Natural killer cell (primary cell): Measurements from ENCODE around the gene CLEC4D. TPM values are rescaled to one million over a fixed set of nuclear protein-coding genes. Genes with fewer than 3 reads are reported as not detected.
A peak's percentile ranks its signal among the peaks of the same experiment; 100 is the strongest.
"Not testable (repeated sequence)": the region's sequence is repeated elsewhere in the genome, so short reads cannot be mapped to it uniquely, and the experiment has no call there.

ENCODE experiments used
- ATAC-seq, 3 donors: fragments of 150-1000 bp in 2 of 3; fragments of 200-7000 bp in 1 of 3; cut with Tn5 transposase; 1 replicate in 1 of 3; 2 replicates in 2 of 3; pipeline ENCODE4 v1.10.0; 2021; ENCODE audit warnings: mild to moderate bottlenecking in 2 of 3, moderate library complexity in 2 of 3
- DNase-seq, 2 donors: peaks; one replicate each; pipeline versions ENCODE4 v3.0.0 to v3.0.0-alpha.2; 2013 to 2021; ENCODE audit warnings: mixed read lengths in 1 of 2
- H3K27ac ChIP-seq: one replicate; pipeline ENCODE4 v1.5.1; 2013; ENCODE audit warnings: mild to moderate bottlenecking, low read length
- H3K27me3 ChIP-seq: one replicate; pipeline ENCODE4 v1.6.1; 2013; ENCODE audit warnings: low read length; ENCODE audit not compliant: control insufficient read depth, insufficient read depth
- H3K36me3 ChIP-seq: one replicate; pipeline ENCODE4 v1.6.1; 2013; ENCODE audit warnings: low read length; ENCODE audit not compliant: control insufficient read depth, insufficient read depth
- H3K4me1 ChIP-seq: one replicate; pipeline ENCODE4 v1.6.1; 2013; ENCODE audit warnings: low read length; ENCODE audit not compliant: control insufficient read depth, insufficient read depth
- H3K4me3 ChIP-seq: one replicate; pipeline ENCODE4 v1.5.1; 2013; ENCODE audit warnings: low read length
- H3K9me3 ChIP-seq: one replicate; pipeline ENCODE4 v1.6.1; 2013; ENCODE audit warnings: low read length; ENCODE audit not compliant: control insufficient read depth, insufficient read depth
- H3K27ac Mint-ChIP-seq, 2 donors: one replicate each; pipeline ENCODE4 v1.8.0; 2022; ENCODE audit warnings: mild to moderate bottlenecking in 2 of 2, mixed read lengths in 2 of 2, moderate library complexity in 1 of 2
- H3K27me3 Mint-ChIP-seq, 2 donors: one replicate each; pipeline ENCODE4 v1.8.0; 2022; ENCODE audit warnings: low read depth in 2 of 2, mixed read lengths in 2 of 2
- H3K36me3 Mint-ChIP-seq: one replicate; pipeline ENCODE4 v1.8.0; 2022; ENCODE audit warnings: mixed read lengths
- H3K4me1 Mint-ChIP-seq, 2 donors: one replicate each; pipeline ENCODE4 v1.8.0; 2022; ENCODE audit warnings: mixed read lengths in 2 of 2
- H3K4me3 Mint-ChIP-seq: one replicate; pipeline ENCODE4 v1.8.0; 2022; ENCODE audit warnings: mild to moderate bottlenecking, moderate library complexity, mixed read lengths
- H3K9me3 Mint-ChIP-seq, 2 donors: one replicate each; pipeline ENCODE4 v1.8.0; 2022; ENCODE audit warnings: mixed read lengths in 2 of 2
- CTCF ChIP-seq: fragments of 200-600 bp; IDR thresholded peaks from one replicate; pipeline ENCODE4 v1.8.0; 2022; ENCODE audit warnings: antibody characterized with exemption
- WGBS: methylation state at CpG from one replicate; pipeline ENCODE4 v1.1.7; 2013; ENCODE audit warnings: missing lambda C conversion rate; ENCODE audit not compliant: insufficient coverage; 5-methylcytosine and 5-hydroxymethylcytosine counted together
- intact Hi-C: fragments of 100-400 bp; cut with micrococcal nuclease; formaldehyde crosslinking; loops from one replicate; pipeline ENCODE4 v1.14.2; 2022
- total RNA-seq, 4 donors: library from RNA; stranded (reverse); fragments of 120-200 nt in 1 of 4; gene quantifications; one replicate each; pipeline versions ENCODE4 v1.2.3 to v1.2.4, GENCODE V29; 2013 to 2022

CLEC4D gene
- total RNA-seq, 3 donors from 2014 or later (not counting 1 experiment from before 2014, with no cell fraction given): 0.50 to 1.7 TPM; not detected in 1

DNA sequence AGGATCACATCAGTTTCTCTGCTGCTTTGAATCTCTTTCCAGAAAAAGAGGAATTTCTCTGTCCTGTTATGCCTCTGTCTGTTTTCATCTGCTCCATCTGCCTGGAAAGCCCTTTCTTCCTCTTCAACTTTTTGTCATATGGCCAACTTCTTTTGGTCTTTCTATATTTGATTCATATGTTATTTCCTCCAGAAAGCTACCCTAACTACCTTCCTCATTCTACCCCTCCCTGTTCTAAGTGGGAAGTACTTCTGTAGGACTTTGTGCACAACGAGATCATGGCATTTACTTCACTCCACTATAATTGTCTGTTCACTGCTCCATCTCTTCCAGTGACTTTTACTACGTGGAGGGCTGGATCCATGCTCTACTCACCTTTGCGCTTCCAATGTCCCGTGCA lies 5.9 kb downstream of the CLEC4D start:
- Histone ChIP-seq H3K4me1 (no peaks in the 10 kb centered on the region), H3K4me3 (no peak overlapping the region), H3K36me3 (no peaks in the 10 kb centered on the region), H3K9me3 (no peaks in the 10 kb centered on the region), H3K27me3 (peaks cover 5% of the 10 kb centered on the region), H3K27ac (no peak overlapping the region)
- Mint-ChIP-seq H3K4me3 (no peak overlapping the region), H3K9me3 (no peaks in the 10 kb centered on the region), H3K27me3 (peaks cover 10 to 56% of the 10 kb centered on the region in 2 donors), H3K36me3 (no peaks in the 10 kb centered on the region), H3K4me1 (no peaks in the 10 kb centered on the region), H3K27ac (no peak overlapping the region)
- TF ChIP-seq CTCF: no peak
- no peak for ATAC-seq
- intact Hi-C loops: no loop called here
- 55% methylated on average over 4 of the region's 4 CpGs for WGBS
- DNase-seq: no peak

GRCh38 chr12:8527250-8528130 lies 14.2 kb downstream of the CLEC4D start:
- Mint-ChIP-seq H3K27ac (no peak overlapping the region), H3K36me3 (no peaks in the 10 kb centered on the region), H3K4me1 (no peaks in the 10 kb centered on the region), H3K4me3 (no peak overlapping the region), H3K27me3 (peaks cover 26 to 39% of the 10 kb centered on the region in 2 donors), H3K9me3 (peaks cover 2 to 5% of the 10 kb centered on the region in 2 donors)
- Histone ChIP-seq H3K27ac (no peak overlapping the region), H3K4me3 (no peak overlapping the region), H3K9me3 (no peaks in the 10 kb centered on the region), H3K36me3 (no peaks in the 10 kb centered on the region), H3K4me1 (no peaks in the 10 kb centered on the region), H3K27me3 (peaks cover 6% of the 10 kb centered on the region)
- TF ChIP-seq CTCF: no peak
- intact Hi-C loops: no loop called here
- ATAC-seq (no peak), DNase-seq (no peak)
- WGBS: 96% methylated on average over 29 of the region's 30 CpGs

GRCh38 chr12:8532045-8532444 lies 18.7 kb downstream of the CLEC4D start:
- Mint-ChIP-seq H3K27me3 (peaks cover 18 to 32% of the 10 kb centered on the region in 2 donors), H3K4me3 (no peak overlapping the region), H3K9me3 (no peaks in the 10 kb centered on the region), H3K36me3 (no peaks in the 10 kb centered on the region), H3K27ac (no peak overlapping the region), H3K4me1 (no peaks in the 10 kb centered on the region)
- DNase-seq: no peak
- Histone ChIP-seq H3K9me3 (no peaks in the 10 kb centered on the region), H3K27me3 (peaks cover 6% of the 10 kb centered on the region), H3K4me3 (no peak overlapping the region), H3K36me3 (no peaks in the 10 kb centered on the region), H3K4me1 (no peaks in the 10 kb centered on the region), H3K27ac (no peak overlapping the region)
- intact Hi-C loops: no loop called here
- 81% methylated on average over 5 of the region's 7 CpGs for WGBS
- ATAC-seq: no peak
- no peak for TF ChIP-seq CTCF

DNA sequence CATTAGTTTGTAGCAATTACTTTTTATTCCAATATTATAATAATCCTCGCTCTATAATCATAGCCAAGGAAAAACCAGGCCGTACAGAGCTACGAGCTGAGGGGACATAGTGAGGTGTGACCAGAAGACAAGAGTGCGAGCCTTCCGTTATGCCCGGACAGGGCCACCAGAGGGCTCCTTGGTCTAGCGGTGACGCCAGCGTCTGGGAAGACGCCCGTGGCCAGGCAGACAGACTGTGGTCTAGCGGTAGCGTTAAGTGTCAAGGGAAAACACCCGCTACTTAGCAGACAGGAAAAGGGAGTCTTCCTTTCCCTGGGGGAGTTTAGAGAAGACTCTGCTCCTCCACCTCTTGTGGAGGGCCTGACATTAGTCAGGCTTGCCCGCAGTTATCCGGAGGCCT lies 24.5 kb downstream of the CLEC4D start:
- peaks cover 16 to 58% of the 10 kb centered on the region in 2 donors for H3K27me3 Mint-ChIP-seq

GRCh38 chr12:8540831-8541230 lies 27.5 kb downstream of the CLEC4D start, which contains the start of gene CLEC4E:
Gene CLEC4E (minus strand): TSS chr12:8540905. CDS start chr12:8540797, 108 bp downstream.
- H3K4me1 ChIP-seq, H3K9me3 Mint-ChIP-seq, H3K4me3 ChIP-seq, H3K9me3 ChIP-seq, H3K27me3 ChIP-seq, H3K27ac ChIP-seq, H3K27ac Mint-ChIP-seq, H3K4me1 Mint-ChIP-seq, H3K36me3 ChIP-seq, DNase-seq, H3K36me3 Mint-ChIP-seq, H3K4me3 Mint-ChIP-seq: not testable (repeated sequence)
- peaks cover 12 to 36% of the 10 kb centered on the region in 2 donors for H3K27me3 Mint-ChIP-seq
- 17% methylated on average over 1 of the region's 4 CpGs for WGBS
- peak in 1 of 3 donors; percentile 53 for ATAC-seq
- intact Hi-C loops: loop anchor here (10.0 kb wide), 1 partner anchor 504 kb away; no protein-coding TSS in a partner anchor

More for the DNA sequence above, 24.5 kb downstream of the CLEC4D start:
- H3K4me1 ChIP-seq, H3K9me3 ChIP-seq, ATAC-seq, DNase-seq, H3K27ac Mint-ChIP-seq, H3K4me3 ChIP-seq, H3K27ac ChIP-seq, H3K9me3 Mint-ChIP-seq, H3K36me3 Mint-ChIP-seq, H3K36me3 ChIP-seq, H3K27me3 ChIP-seq, intact Hi-C loops, H3K4me1 Mint-ChIP-seq, H3K4me3 Mint-ChIP-seq: not testable (repeated sequence)
- WGBS: 89% methylated on average over 13 of the region's 16 CpGs
